ENCODE results near the gene PTPRK.
"Not testable (repeated sequence)": the region's sequence is repeated elsewhere in the genome, so short reads cannot be mapped to it uniquely, and the experiment has no call there.

The PTPRK gene

DNA sequence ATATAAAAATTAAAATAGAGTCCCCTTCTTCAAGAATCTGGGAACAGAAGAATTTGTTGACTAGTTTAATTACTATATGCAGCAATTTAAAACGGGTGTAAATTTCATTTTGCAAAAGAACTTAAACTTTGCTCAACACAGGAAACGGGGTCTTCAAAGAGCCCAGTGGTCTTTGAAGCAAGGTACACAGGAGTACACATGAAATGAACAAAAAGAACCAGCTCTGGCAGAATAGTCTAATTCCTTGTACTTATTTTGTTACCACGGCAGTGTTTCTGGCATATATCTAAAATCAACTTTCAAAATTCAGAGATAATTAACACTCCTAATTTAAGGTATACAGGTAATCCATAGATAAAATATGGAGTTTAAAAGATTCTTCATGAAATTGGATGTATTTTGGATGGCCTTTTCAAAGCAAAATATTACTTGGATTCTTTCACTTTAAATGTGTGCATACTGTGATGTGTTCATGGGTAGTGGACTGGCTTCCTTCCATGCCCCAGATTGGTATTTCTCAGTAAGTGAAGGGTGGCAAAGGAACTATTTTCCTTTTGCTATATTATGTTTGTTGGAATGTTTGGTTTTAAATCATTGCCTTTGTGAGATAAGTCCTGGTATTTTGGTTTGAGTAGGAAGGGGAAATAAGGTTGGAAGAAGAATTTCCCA lies 522.8 kb downstream of the PTPRK start:
- DNase-seq = no peak

DNA sequence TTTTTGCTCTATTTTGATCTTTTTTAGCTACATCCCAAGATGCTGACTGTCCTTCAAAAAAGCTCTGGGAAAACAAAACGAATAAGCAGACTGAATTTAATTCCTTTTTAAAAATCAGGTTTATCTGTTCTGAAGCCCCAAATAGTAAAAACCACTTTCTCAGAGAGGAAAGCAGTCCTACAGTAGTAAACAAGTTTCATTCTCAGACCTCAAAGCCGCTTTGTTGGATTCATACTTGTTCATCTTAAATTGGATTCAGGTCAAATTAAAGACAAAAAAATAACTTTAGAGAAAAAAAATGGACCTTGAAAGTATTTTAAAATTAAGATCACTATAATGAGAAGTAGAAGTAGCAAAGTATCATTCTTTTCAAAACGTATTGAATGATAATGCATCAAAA lies 523.5 kb downstream of the PTPRK start:
- DNase-seq = no peak

DNA sequence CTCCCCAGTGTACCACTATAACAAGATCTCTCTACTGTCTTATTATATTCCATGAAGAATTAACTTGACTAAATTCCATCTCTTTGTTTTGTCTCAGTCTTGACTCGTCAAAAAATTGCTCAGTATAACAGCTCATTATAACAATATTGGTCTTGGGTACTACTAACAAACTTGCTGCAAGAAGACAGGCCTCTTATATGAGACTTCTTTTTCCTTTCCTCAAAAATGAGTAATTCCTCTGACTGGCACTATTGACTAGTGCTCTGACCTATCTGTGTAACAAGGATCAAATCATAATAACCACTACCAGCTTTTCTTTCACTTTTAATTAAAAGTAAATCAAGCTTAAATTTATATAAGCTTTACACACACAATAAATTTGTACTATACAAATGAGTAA lies 528.3 kb downstream of the PTPRK start:
- DNase-seq = no peak

DNA sequence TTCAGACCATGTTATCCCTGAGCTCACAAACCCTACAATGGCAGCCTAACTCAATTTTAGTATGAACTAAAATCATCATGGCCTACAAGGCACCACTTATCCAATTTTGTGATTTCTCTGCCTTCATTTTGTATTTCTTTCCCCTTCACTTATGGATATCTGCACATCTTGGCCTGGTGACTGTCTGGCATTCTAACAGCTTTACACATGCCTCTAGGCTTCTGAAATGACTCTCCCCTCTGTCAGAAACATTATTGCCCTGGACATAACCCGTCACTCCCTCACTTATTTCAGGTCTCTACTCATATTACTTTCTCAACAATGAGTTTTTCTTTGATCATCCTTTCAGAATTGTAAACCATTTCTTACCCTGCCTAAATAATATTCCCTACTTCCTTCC lies 530.3 kb downstream of the PTPRK start:
- DNase-seq = no peak

DNA sequence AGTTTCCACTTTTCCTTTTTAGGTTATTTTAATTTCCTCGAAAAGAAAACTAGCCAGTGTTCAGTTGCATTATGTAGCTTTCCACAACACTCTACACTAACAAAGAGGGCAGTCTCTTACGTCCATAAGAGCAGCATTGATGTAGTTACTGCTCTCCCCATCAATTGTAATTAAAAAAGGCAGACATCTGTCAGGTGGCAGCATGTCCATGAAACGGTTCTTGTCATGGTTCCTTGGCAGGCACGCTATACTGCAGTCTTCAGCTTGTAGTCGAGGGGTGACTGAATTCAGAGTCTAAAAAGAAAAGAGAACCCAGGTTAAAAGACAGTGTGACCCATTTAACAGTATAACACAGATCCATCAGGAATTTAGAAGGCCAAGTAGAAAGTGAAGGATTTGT lies 539.4 kb downstream of the PTPRK start:
- DNase-seq = no peak

DNA sequence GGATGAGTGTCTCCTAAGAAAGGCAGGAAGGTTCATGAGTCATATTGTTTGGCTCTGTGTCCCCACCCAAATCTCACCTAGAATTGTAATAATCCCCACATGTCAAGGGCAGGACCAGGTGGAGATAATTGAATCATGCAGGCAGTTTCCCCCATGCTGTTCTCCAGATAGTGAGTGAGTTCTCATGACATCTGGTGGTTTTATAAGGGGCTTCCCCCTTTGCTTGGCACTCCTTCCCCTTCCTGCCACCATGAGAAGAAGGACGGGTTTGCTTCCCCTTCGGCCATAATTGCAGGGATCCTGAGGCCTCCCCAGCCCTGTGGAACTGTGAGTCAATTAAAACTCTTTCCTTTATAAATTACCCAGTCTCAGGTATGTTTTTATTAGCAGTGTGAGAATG lies 542.2 kb downstream of the PTPRK start:
- not testable (repeated sequence) for DNase-seq

DNA sequence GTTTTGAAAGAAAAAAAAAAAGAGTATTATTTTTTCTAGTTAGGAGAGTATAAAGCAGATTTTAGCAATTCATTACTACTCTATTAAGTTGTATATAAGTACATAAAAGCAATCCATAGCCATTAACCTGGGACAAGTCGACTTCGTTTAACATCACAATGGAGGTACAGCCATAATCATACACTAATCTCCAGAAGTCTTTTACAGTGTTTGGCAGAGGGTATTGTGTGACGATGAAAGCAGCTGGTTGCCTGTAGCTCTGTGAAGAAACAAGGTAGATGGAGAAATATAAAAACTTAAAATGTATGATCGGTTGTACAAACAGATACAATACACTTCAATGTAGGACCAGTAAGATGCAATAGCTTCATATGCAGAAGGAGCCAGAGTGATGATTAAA lies 543.6 kb downstream of the PTPRK start:
- no peak for DNase-seq

DNA sequence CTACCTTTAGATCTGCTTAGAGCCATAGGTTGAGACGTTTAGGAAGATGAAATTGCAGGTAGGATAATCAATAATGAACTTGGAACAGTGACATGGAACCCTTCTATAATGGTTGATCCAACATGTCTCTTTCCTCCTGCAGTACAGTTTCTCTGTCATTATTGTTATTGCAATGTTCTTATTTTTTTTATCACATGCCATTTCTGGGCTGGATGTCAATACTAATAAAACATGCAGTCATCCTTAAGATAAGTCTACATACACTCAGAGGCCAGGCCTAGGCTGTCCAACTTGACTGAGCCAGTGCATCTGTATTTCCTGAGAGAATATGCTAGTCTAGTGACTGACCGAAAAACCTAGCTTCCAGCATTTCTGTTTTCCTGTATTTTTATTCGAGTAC lies 544.3 kb downstream of the PTPRK start:
- no peak for DNase-seq

DNA sequence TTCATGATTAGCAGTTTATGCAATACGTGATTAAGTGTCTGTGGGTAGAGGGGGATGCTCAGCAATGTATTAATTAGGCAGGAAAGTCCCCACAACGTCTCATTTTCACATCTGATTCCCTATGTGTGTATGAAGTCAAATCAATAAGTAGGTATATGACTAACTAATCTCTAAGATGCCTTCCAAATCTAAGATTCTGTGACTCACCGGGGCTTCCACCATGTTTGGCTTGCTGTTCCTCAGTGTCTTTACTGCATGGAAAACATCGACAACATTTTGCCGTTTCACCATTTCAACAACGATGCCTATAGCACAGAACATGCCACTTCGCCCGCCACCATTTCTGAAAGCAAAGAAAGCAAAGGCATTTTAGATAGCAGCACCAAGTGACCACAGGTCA lies 547.6 kb downstream of the PTPRK start:
- no peak for DNase-seq

DNA sequence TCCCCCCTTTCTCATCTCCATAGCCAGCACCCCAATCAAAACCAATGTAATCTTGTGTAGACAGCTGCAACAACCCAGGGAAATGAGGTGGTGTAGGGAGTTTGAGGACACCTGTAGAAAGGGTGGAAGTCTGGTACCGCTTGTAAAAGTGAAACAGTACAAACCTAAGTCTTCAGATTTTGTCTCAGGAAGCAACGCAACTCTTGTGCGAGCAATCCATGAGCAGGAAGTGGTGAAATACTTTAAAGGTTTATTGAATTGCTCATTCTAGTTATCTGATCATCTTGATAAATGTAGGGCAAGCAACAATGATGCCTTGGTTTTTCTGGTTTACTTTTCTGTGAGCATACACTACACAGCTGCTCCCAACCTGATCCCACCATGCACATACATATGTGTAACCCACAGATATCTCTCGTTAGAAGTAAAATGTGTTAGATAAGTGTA lies 548.4 kb downstream of the PTPRK start:
- DNase-seq = peak; percentile 80

DNA sequence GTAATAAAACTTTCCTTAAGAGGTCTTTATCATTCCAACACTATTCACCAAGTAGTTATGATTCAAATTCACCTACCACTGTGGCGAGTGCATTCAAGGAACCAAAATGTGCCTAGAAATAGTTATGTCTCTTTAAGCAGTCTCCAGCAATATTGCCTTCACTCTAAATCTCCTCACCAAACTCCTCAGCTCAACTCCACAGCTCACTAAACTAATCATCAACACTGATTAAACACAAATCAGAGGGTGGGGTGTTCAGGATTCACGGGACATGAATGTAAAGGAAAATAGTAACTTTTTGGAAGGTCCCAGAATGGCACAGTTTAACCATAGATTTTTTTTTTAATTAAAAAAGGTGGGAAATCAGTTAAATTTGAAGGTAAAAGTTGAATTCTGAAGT lies 549.0 kb downstream of the PTPRK start:
- DNase-seq = no peak

DNA sequence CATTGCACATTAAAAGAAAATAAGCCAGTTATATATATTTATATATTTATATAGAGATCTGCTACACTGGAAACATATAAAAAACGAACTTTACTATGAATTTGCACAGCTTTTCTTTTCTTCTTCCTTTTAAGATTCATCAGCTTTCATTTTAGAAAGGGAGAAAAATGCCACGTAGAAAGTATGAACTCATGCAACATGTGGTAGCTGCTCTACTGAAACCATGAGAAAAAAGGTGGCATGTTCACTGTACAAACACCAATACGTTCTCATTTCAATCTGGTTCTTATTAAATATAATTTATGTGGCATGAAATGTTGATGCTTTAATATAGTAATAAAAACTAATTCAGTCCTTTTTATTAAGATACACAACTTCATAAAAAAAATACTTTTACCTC lies 550.7 kb downstream of the PTPRK start:
- DNase-seq = peak; percentile 23

DNA sequence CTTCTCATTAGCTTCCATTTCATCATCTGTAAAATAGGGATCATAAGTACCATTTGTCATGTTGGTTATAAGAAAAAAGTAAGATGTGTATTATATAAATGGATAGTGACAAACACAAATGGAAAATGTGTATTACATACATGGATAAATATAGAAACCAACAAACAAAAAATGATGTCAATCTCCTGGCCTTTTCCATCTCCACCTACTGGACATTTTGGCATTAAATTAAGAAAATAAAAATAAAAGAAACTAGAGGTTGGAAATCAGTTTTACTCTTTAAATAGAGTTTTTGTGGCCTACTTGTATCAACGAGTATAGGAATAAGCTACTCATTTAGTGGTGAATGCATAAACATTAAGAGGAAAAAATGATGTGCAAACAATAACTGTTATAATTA lies 552.0 kb downstream of the PTPRK start:
- DNase-seq = no peak

DNA sequence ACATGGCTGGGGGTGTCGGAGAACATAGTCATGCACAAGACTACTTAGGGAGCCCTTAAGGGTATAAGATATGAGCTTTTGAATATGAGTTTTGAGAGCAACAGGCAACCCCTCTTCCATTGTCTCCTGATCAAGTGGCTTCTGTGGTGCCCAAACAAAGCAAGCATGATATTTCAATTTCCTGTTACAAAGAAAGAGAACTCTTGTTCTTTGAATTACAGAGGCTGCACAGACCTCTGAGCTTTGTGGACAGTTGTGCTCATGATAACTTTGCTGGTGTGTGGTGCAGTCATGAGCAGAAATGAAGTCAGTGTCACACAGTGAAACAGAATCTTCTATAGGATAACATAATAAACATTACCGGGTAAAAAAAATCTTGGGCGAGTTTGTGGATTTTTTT lies 552.7 kb downstream of the PTPRK start:
- no peak for DNase-seq

DNA sequence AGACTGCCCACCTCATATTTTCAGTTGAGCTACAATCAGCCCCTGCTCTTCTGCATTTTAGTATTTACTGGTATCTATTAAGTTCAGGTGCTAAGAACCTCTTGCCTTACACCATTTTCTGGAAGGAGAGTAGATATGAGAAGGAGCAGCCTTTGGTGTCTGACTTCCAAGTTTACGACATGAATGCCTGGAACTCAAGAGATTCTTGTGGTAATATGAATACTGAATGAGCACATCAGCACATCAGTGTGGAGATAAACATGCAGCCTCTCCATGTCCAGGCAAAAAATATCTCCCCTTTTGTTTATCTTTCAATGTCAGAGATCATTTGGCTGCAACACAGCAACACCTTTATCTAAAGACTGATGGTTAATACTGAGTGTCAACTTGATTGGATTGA lies 553.8 kb downstream of the PTPRK start:
- peak; percentile 21 for DNase-seq

DNA sequence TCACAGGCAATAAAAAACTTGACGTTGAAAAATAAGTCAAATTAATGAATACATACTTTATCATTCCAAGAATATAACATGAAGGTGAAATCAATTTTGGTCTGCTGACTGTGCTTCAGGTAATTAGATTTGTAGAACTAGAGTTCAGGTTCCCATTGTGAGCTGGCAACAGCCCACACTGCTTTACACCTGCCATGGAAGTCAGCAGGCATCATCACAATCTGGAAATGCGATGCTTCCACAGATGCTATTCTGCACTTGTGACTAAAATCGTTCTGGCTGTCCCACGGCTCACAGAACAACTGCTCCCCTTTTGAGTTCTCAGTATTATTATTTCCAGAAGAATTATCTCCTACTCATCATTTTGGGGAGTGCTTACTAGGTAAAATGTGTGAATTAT lies 556.9 kb downstream of the PTPRK start:
- no peak for DNase-seq

DNA sequence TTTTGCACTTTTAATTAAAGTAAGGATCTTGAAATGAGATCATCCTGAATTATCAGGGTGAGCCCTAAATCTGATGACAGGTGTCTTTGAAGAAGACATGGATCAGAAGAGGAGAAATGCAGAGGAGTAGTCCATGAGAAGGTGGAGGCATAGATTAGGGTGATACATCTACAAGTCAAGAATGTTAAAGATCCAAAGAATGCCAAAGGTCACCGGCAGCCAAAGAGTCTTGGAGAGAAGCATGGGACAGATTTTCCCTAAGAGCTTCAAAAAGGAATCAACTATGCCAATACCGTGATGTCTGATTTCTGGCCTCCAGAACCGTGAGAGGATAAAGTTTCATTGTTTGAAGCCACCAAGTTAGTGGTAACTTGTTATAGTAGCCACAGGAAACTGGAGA lies 560.5 kb downstream of the PTPRK start:
- no peak for DNase-seq

DNA sequence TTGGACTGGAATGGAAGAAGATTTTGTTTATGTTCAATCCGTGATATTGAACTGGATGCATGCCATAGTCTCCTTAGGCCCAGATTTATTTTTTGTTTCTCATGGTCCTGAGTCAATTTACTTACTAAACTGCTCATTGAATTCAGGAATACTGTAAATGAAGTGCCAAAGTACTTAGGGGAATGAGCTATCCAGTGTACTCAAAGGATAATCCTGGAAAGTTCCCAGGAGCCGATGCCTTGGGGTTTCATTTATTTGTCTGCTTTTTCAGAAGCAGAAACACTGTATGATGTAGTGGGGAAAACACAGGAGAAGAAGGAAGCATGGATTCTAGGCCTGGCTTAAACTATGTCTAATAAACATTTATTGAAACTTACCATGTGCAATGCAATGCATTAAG lies 563.4 kb downstream of the PTPRK start:
- DNase-seq = no peak

DNA sequence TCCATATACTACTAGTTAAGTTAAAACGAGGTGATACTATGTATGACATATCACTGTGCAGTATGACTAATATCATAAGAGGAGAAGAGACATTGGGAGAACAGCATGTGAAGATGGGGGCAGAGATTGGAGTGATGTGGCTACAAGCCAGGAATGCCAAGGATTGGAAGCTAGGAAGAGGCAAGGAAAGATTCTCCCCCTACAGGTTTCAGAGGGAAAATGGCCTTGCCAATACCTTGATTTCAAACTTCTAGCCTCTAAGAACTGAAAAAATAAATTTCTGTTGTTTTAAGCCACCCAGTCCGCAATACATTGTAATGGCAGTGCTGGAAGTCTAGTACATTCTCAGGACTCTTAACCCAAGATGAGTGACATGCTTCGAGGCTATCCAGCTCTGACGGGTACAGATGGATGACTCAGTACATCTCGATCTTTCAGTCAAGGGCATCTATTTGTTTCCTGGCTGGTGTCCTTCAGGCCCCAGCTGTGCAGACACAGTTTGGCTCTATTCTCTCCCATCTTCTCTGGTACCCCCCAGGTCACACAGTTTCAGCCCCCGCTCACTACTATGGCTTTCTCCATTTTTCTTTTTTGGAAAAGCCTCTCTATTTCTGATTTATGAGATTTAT lies 564.0 kb downstream of the PTPRK start:
- no peak for DNase-seq

DNA sequence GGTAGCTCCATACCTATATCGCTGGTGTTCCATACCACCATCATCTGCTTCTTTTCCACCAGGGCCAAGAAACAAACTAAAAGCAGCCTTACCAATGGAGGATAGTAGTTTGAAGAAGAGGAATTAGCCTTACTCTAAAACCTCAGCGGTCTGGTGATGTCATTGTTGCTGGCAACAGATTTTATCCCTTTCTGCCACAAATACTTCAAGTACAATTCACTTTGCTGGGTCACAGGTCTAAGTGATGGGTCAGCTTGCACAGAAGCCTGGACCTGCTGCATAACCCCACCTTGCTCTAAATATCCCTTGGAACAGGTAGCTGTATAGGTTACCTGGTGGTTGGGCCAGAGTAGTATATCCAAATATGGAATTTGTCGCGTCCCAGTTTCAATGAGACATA lies 566.3 kb downstream of the PTPRK start:
- DNase-seq = no peak

DNA sequence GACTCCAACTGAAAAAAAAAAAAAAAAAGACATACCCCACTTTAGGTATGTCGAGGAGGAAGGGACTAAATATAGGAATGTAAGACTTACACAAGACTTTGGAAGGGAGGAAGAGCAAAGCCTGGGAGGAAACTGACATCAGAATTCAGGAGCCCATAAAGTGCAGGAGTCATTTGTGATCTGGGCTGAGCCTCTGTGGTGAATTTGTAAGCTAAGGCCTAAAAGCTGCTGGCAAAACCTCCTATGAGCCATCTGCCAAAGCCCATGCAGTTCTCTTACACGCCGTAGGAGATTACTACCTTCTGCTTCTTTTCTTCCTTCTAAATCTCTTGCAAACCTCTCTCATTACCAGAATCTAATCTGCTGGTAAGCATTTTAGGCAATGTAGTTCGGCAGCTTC lies 567.6 kb downstream of the PTPRK start:
- no peak for DNase-seq

DNA sequence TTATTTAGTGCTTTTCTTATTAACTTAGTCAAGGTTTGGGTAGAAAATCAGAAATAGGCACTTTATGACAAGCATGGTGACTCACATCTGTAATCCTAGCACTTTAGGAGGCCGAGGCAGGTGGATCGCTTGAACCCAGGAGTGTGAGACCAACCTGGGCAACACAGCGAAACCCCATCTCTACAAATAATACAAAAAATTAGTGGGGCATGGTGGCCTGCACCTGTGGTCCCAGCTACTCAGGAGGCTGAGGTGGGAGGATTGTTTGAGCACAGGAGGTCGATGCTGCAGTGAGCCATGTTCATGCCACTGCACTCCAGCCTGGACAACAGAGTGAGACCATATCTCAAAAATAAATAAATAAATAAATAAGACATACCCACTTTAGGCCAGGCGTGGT lies 568.2 kb downstream of the PTPRK start:
- no peak for DNase-seq

DNA sequence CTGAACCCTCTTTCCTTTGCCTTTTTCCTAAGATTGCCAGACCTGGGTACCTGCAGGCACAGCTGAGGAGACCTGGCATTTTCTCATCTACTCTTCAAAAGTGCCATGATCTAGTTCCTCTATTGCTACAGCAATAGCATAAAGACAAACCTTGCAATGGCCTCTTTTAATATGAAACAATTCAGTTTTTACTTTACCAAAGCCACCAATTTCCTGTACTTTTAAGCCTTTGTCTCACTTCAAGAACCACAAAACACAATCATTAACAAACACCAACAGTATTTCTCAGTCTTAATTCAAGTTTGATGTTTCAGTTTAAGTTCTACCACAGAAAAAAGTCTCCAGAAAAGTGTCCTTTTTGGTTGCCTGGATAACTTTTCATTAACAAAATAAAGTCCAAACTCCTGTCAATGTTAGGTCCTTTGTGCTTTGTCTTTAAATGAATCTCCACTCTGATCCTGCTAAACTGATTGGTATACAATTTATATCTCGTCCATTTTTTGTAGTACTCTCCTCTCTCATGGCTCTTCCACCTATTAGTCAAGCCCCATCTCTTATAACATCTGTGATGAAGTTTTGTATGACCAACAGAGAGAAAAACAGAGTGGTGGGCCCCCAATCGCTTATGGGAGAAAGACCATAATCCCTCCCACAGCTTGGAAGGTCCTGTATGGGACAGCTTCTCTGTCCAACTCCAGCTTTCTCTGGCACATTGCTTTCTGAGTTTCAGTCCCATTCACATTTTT lies 569.1 kb downstream of the PTPRK start:
- DNase-seq = no peak

DNA sequence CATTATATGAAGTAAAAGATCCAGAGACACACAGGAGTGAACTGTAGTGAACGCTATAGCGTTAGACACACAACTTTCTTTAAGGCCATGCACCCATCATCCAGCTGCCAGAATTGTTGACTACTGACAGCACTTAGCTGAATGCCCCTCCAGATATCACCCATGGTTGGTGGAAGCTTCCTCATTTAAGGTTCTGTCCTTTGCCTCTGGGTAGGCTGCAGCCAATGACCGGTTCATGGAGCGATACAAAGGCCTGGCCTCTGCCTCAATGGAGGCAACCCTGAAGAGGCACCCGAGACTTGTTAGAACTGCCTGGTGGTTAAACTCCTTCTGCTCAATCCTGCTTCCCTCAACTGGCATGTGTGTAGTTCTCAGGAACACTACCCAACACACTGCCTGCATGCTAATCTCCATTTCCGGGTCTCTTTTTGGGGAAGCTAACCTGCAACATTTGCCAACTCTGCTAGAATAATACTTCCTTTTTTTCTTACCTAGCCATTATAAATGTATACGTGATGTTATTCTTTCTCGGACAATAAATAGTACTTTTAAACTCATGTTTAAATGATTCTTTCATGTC lies 569.7 kb downstream of the PTPRK start:
- no peak for DNase-seq
